LHCN-M2 (cell line): ENCODE measurements around the gene AGAP2. TPM values are rescaled to one million over a fixed set of nuclear protein-coding genes. Genes with fewer than 3 reads are reported as not detected.
"Not testable (repeated sequence)": the region's sequence is repeated elsewhere in the genome, so short reads cannot be mapped to it uniquely, and the experiment has no call there.

Experiments used
- DNase-seq: peaks from one replicate; pipeline ENCODE4 v3.0.0-alpha.2; 2012; ENCODE audit warnings: low read depth
- total RNA-seq: library from RNA; depleted of rRNA; stranded (reverse); fragments of >200 nt; gene quantifications from 2 replicates; pipeline ENCODE4 v1.2.3, GENCODE V29; 2014; rRNA removed

AGAP2 gene
- total RNA-seq, 1 experiment from 2014 or later = 0.29 TPM

DNA sequence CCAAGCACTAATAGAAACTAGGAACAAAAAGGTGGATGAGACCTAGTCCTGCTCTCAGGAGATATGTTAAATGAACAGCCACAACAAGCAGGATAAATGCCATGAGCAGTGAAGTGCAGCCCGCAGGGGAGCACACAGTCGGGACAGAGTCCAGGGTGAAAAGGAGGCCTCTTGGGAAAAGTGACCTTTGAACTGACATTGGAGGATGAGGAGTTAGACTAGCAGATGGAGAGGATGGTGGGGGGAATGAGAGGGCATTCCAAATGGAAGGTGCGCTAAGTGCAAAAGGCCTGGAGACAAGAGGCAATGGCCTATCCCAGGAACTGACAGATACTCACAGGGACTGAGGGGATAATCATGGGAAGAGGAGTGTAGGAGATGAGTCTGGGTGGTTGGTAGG, 40.1 kb downstream of the AGAP2 start:
- no peak for DNase-seq

- no peak for DNase-seq
Measured at GRCh38 chr12:57697076-57697475, 41.5 kb downstream of the AGAP2 start.

DNA sequence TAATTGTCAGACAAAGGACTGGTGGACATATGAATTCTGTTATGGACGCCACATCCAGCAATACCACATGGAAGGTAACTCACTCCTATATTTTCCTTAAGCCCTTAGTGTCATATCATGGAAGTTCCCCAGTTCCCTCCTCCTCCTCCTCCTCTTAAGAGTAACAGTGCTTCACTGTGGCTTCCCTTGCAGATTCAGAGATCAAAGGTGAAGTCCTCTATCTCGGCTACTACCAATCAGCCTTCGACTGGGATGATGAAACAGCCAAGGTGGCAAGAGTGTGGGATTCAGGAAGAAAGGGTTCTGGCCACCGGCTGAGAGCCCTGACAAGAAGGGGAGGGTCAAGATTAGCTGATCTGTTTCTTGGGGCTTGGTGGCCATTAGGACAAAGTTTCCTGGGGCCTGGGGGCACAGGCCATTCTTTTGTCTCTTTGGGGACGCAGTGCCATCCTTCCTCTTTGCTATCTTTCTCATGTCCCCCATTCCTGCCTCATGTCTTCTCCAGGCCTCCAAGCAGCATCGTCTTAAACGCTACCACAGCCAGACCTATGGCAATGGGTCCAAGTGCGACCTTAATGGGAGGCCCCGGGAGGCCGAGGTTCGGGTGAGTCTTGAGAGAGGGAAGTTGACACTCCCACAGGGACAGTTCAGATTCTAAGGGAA, 42.6 kb downstream of the AGAP2 start:
- DNase-seq = no peak

DNA sequence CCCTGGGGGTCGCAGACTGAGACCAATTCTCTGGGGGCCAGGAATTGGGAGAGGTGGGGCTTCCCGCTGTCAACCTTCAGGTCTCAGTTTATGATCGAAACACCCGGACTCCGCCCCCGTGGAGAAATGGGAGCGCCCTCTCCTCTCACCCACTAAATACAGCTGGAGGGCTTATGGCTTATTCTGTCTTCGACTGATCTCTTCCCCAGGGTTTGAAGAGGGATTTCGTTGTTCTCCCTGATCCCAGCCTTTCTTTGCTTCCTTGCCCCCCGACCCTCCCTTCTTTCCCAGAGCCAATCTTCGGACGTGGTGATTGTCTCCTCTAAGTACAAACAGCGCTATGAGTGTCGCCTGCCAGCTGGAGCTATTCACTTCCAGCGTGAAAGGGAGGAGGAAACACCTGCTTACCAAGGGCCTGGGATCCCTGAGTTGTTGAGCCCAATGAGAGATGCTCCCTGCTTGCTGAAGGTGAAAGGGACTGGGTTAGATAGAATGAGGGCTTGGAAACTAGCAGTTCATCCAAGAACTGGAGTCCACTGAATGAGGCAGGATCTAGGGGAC, 44.0 kb downstream of the AGAP2 start:
- DNase-seq = no peak

GRCh38 chr12:57693659-57694458, 44.7 kb downstream of the AGAP2 start, which contains the start of gene OS9:
OS9 (plus strand) TSS chr12:57694132; CDS start chr12:57694162, 30 bp downstream.
- DNase-seq = peak; percentile 100

DNA sequence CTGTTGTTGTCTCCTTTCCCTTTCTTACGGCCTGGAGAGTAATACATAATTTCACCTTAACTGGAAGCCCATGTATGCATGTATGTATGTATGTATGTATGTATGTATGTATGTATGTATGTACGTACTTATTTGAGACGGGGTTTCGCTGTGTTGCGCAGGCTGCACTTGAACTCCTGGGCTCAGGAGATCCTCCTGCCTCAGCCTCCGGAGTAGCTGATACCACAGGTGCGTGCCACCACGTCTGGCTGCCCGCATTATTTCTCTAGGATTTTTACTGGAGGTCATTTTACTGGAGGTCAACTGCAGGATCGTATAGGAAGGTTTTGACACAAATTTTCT, 45.3 kb downstream of the AGAP2 start:
- DNase-seq = no peak

- DNase-seq = no peak
Measured at GRCh38 chr12:57692500-57692899, 46.0 kb downstream of the AGAP2 start.

- no peak for DNase-seq
Measured at GRCh38 chr12:57688931-57689330, 49.6 kb downstream of the AGAP2 start.

DNA sequence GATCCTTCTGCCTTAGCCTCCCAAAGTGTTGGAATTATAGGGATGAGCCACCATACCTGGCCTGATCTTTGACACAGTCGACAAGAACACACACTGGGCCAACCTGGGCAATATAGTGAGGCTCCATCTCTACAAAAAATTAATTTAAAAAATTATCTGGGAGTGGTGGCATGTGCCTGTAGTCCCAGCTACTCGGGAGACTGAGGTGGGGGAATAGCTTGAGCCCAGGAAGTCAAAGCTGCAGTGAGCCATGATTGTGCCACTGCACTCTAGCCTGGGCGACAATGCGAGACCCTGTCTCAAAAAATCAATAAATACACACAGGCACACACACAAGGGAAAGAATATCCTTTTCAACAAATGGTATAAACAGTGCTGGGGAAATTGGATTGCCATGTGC, 50.7 kb downstream of the AGAP2 start:
- no peak for DNase-seq

DNA sequence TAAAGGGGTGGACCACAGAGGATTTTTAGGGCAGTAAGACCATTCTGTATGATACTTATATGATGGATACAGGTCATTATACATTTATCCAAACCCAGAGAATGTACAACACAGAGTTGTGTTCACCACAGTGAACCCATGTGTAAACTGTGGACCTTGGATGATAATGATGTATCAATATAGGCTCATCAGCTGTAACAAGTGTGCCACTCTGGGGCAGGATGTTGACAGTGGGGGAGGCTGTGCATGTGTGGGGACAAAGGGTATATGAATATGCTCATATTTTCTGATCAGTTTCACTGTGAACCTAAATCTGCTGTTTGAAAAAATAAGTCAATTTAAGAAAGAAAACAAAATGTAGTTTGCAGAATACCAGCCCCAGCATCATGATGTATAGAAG, 58.8 kb downstream of the AGAP2 start:
- no peak for DNase-seq

- not testable (repeated sequence) for DNase-seq
Measured at GRCh38 chr12:57677947-57678346, 60.6 kb downstream of the AGAP2 start.

GRCh38 chr12:57674691-57675090, 63.9 kb downstream of the AGAP2 start:
- DNase-seq = no peak

Other genes starting within 250 kb of the AGAP2 start
- gene DDIT3, start 218.2 kb downstream of the AGAP2 start, total RNA-seq = 15.3 and 15.7 TPM in 2 replicates
- gene MBD6, start 215.9 kb downstream of the AGAP2 start, total RNA-seq = 4.2 and 7.5 TPM in 2 replicates
- gene DCTN2, start 191.6 kb downstream of the AGAP2 start, total RNA-seq = 177 and 202 TPM in 2 replicates
- 0.06 TPM in 1 of 2 replicates, not detected in the other for gene KIF5A, start 188.7 kb downstream of the AGAP2 start, total RNA-seq
- 19.1 and 23.3 TPM in 2 replicates for gene PIP4K2C, start 147.6 kb downstream of the AGAP2 start, total RNA-seq
- gene DTX3, start 133.9 kb downstream of the AGAP2 start, total RNA-seq = 19.3 and 22.0 TPM in 2 replicates
- 13.8 and 14.6 TPM in 2 replicates for gene ARHGEF25, start 127.3 kb downstream of the AGAP2 start, total RNA-seq
- 2.8 and 4.9 TPM in 2 replicates for gene B4GALNT1, start 105.5 kb downstream of the AGAP2 start, total RNA-seq
- 184 and 214 TPM in 2 replicates for gene OS9, start 44.6 kb downstream of the AGAP2 start, total RNA-seq
- 67.3 and 87.6 TPM in 2 replicates for gene TSPAN31, start 6.3 kb upstream of the AGAP2 start, total RNA-seq
- 277 and 330 TPM in 2 replicates for gene CDK4, start 13.6 kb upstream of the AGAP2 start, total RNA-seq
- gene MARCHF9, start 16.4 kb upstream of the AGAP2 start, total RNA-seq = 4.4 and 6.3 TPM in 2 replicates
- gene CYP27B1, start 28.3 kb upstream of the AGAP2 start, total RNA-seq = 0.90 and 0.98 TPM in 2 replicates
- 13.5 and 15.1 TPM in 2 replicates for gene METTL1, start 33.4 kb upstream of the AGAP2 start, total RNA-seq
- 3.0 and 3.5 TPM in 2 replicates for gene EEF1AKMT3, start 33.9 kb upstream of the AGAP2 start, total RNA-seq
- gene TSFM, start 44.0 kb upstream of the AGAP2 start, total RNA-seq = 26.5 and 31.3 TPM in 2 replicates
- 0.57 and 0.58 TPM in 2 replicates for gene AVIL, start 80.0 kb upstream of the AGAP2 start, total RNA-seq
- gene CTDSP2, start 108.0 kb upstream of the AGAP2 start, total RNA-seq = 24.3 and 31.9 TPM in 2 replicates
- 6.8 and 13.9 TPM in 2 replicates for gene ATP23, start 202.8 kb upstream of the AGAP2 start, total RNA-seq